ENCODE measurements around the gene UPF3A. TPM values are rescaled to one million over a fixed set of nuclear protein-coding genes. Genes with fewer than 3 reads are reported as not detected.

Gene UPF3A
- total RNA-seq = 10 to 100 TPM; 25.3 to 28.2 (median 26.5) TPM
- polyA plus RNA-seq = 36.3 TPM
- long read RNA-seq, donor 1, partial matches to known transcripts = 10 of 31 reads
- long read RNA-seq, donor 1, other reads (novel, unspliced or antisense) = 14 of 31 reads
- long read RNA-seq, donor 2, partial matches to known transcripts = 6 of 20 reads
- long read RNA-seq, donor 2, other reads (novel, unspliced or antisense) = 10 of 20 reads
- long read RNA-seq, donor 3, partial matches to known transcripts = 12 of 43 reads
- long read RNA-seq, donor 3, other reads (novel, unspliced or antisense) = 25 of 43 reads
- long read RNA-seq, donor 4, partial matches to known transcripts = 4 of 24 reads
- long read RNA-seq, donor 4, other reads (novel, unspliced or antisense) = 14 of 24 reads

- DNase-seq (peak; percentile 89 to 97 (median 95)), ATAC-seq (peak; percentile 95 to 96)
- intact Hi-C loops (cut with DNase I) = no loop called here
Measured at GRCh38 chr13:114281351-114282040, at the start of gene UPF3A. Gene UPF3A, plus strand, starts transcription at chr13:114281601. Its CDS starts 39 bp downstream, at chr13:114281640.

GRCh38 chr13:114231886-114232285, 49.5 kb upstream of the UPF3A start:
- ATAC-seq (no peak), DNase-seq (no peak)
- Histone ChIP-seq H3K4me1 (ENCODE audit: control insufficient read depth, insufficient read depth, low read length) (peaks cover 2% of the 10 kb centered on the region), H3K9me3 (ENCODE audit: control insufficient read depth, low read length) (no peaks in the 10 kb centered on the region), H3K4me3 (ENCODE audit: low read length) (no peak overlapping the region), H3K27me3 (ENCODE audit: control insufficient read depth, insufficient read depth) (no peaks in the 10 kb centered on the region), H3K27ac (ENCODE audit: low read length) (no peak overlapping the region)
- intact Hi-C loops (cut with DNase I) = no loop called here
- WGBS = 85% methylated on average over 8 of the region's 8 CpGs

More at GRCh38 chr13:114281351-114282040, at the start of gene UPF3A:
- Histone ChIP-seq H3K9me3 (ENCODE audit: control insufficient read depth, low read length) (no peaks in the 10 kb centered on the region), H3K4me3 (ENCODE audit: low read length) (peak within 1 kb of the TSS; percentile 58), H3K27me3 (ENCODE audit: control insufficient read depth, insufficient read depth) (no peaks in the 10 kb centered on the region), H3K27ac (ENCODE audit: low read length) (peak within 1 kb of the TSS; percentile 95), H3K4me1 (ENCODE audit: control insufficient read depth, insufficient read depth, low read length) (no peaks in the 10 kb centered on the region)
- WGBS = under 1% methylated on average over 82 of the region's 89 CpGs

GRCh38 chr13:114234266-114234644, 47.1 kb upstream of the UPF3A start:
- ATAC-seq (no peak), DNase-seq (no peak)
- Histone ChIP-seq H3K9me3 (ENCODE audit: control insufficient read depth, low read length) (no peaks in the 10 kb centered on the region), H3K27me3 (ENCODE audit: control insufficient read depth, insufficient read depth) (no peaks in the 10 kb centered on the region), H3K4me1 (ENCODE audit: control insufficient read depth, insufficient read depth, low read length) (peaks cover 2% of the 10 kb centered on the region), H3K4me3 (ENCODE audit: low read length) (peak overlapping the region; percentile 90), H3K27ac (ENCODE audit: low read length) (peak overlapping the region; percentile 60)
- whole genome bisulfite sequencing = 68% methylated on average over 4 of the region's 4 CpGs
- intact Hi-C loops (cut with DNase I) = no loop called here

GRCh38 chr13:114234645-114235421, 46.6 kb upstream of the UPF3A start, which contains the start of gene CDC16:
Gene CDC16, plus strand, starts transcription at chr13:114234897. Its CDS starts 188 bp downstream, at chr13:114235085.
- intact Hi-C loops (cut with DNase I) = no loop called here
- H3K4me1 ChIP-seq (ENCODE audit: control insufficient read depth, insufficient read depth, low read length) = peaks cover 2% of the 10 kb centered on the region
- WGBS = under 1% methylated on average over 76 of the region's 76 CpGs
- H3K27me3 ChIP-seq (ENCODE audit: control insufficient read depth, insufficient read depth) = no peaks in the 10 kb centered on the region
- H3K27ac ChIP-seq (ENCODE audit: low read length) = peak within 1 kb of the TSS; percentile 63
- H3K4me3 ChIP-seq (ENCODE audit: low read length) = peak within 1 kb of the TSS; percentile 90
- ATAC-seq (peak; percentile 98 to 99), DNase-seq (peak; percentile 95 to 97 (median 96))
- no peaks in the 10 kb centered on the region for H3K9me3 ChIP-seq (ENCODE audit: control insufficient read depth, low read length)

- intact Hi-C loops (cut with DNase I) = no loop called here
- ATAC-seq (peak in 1 of 2 donors; percentile 7), DNase-seq (peak in 1 of 3 donors; percentile 48)
- 9% methylated on average over 10 of the region's 10 CpGs for WGBS
- Histone ChIP-seq H3K27me3 (ENCODE audit: control insufficient read depth, insufficient read depth) (no peaks in the 10 kb centered on the region), H3K27ac (ENCODE audit: low read length) (peak overlapping the region; percentile 61), H3K9me3 (ENCODE audit: control insufficient read depth, low read length) (no peaks in the 10 kb centered on the region), H3K4me3 (ENCODE audit: low read length) (peak overlapping the region; percentile 90), H3K4me1 (ENCODE audit: control insufficient read depth, insufficient read depth, low read length) (peaks cover 2% of the 10 kb centered on the region)
Measured at GRCh38 chr13:114235697-114236096, 45.7 kb upstream of the UPF3A start.

- WGBS = 71% methylated on average over 4 of the region's 4 CpGs
- ATAC-seq (no peak), DNase-seq (no peak)
- Histone ChIP-seq H3K27me3 (ENCODE audit: control insufficient read depth, insufficient read depth) (no peaks in the 10 kb centered on the region), H3K4me1 (ENCODE audit: control insufficient read depth, insufficient read depth, low read length) (peaks cover 2% of the 10 kb centered on the region), H3K9me3 (ENCODE audit: control insufficient read depth, low read length) (no peaks in the 10 kb centered on the region), H3K27ac (ENCODE audit: low read length) (no peak overlapping the region), H3K4me3 (ENCODE audit: low read length) (peak overlapping the region; percentile 90)
- intact Hi-C loops (cut with DNase I) = no loop called here
Measured at GRCh38 chr13:114236227-114236626, 45.2 kb upstream of the UPF3A start.

GRCh38 chr13:114237415-114238112, 43.8 kb upstream of the UPF3A start:
- 75% methylated on average over 7 of the region's 7 CpGs for WGBS

GRCh38 chr13:114241918-114242317, 39.5 kb upstream of the UPF3A start:
- WGBS = 92% methylated on average over 6 of the region's 6 CpGs
- intact Hi-C loops (cut with DNase I) = no loop called here
- Histone ChIP-seq H3K27ac (ENCODE audit: low read length) (no peak overlapping the region), H3K9me3 (ENCODE audit: control insufficient read depth, low read length) (no peaks in the 10 kb centered on the region), H3K27me3 (ENCODE audit: control insufficient read depth, insufficient read depth) (no peaks in the 10 kb centered on the region), H3K4me3 (ENCODE audit: low read length) (no peak overlapping the region), H3K4me1 (ENCODE audit: control insufficient read depth, insufficient read depth, low read length) (no peaks in the 10 kb centered on the region)
- DNase-seq (no peak), ATAC-seq (no peak)

More at GRCh38 chr13:114237415-114238112, 43.8 kb upstream of the UPF3A start:
- H3K4me3 ChIP-seq (ENCODE audit: low read length) = no peak overlapping the region
- H3K27me3 ChIP-seq (ENCODE audit: control insufficient read depth, insufficient read depth) = no peaks in the 10 kb centered on the region
- intact Hi-C loops (cut with DNase I) = no loop called here
- DNase-seq = no peak
- H3K27ac ChIP-seq (ENCODE audit: low read length) = no peak overlapping the region
- peaks cover 2% of the 10 kb centered on the region for H3K4me1 ChIP-seq (ENCODE audit: control insufficient read depth, insufficient read depth, low read length)
- no peak for ATAC-seq
- H3K9me3 ChIP-seq (ENCODE audit: control insufficient read depth, low read length) = no peaks in the 10 kb centered on the region

GRCh38 chr13:114243971-114244370, 37.4 kb upstream of the UPF3A start:
- no peak for ATAC-seq
- intact Hi-C loops (cut with DNase I) = no loop called here
- 94% methylated on average over 3 of the region's 3 CpGs for WGBS

GRCh38 chr13:114244637-114245036, 36.8 kb upstream of the UPF3A start:
- Histone ChIP-seq H3K27me3 (ENCODE audit: control insufficient read depth, insufficient read depth) (no peaks in the 10 kb centered on the region), H3K27ac (ENCODE audit: low read length) (no peak overlapping the region), H3K4me3 (ENCODE audit: low read length) (no peak overlapping the region), H3K9me3 (ENCODE audit: control insufficient read depth, low read length) (no peaks in the 10 kb centered on the region), H3K4me1 (ENCODE audit: control insufficient read depth, insufficient read depth, low read length) (no peaks in the 10 kb centered on the region)
- no peak for ATAC-seq
- no peak for DNase-seq
- WGBS = 81% methylated on average over 5 of the region's 5 CpGs
- intact Hi-C loops (cut with DNase I) = no loop called here

More at GRCh38 chr13:114243971-114244370, 37.4 kb upstream of the UPF3A start:
- Histone ChIP-seq H3K27me3 (ENCODE audit: control insufficient read depth, insufficient read depth) (no peaks in the 10 kb centered on the region), H3K4me3 (ENCODE audit: low read length) (no peak overlapping the region), H3K4me1 (ENCODE audit: control insufficient read depth, insufficient read depth, low read length) (no peaks in the 10 kb centered on the region), H3K9me3 (ENCODE audit: control insufficient read depth, low read length) (no peaks in the 10 kb centered on the region), H3K27ac (ENCODE audit: low read length) (no peak overlapping the region)
- DNase-seq = no peak
